ENCODE results near the gene PTCD2. TPM values are rescaled to one million over a fixed set of nuclear protein-coding genes. Genes with fewer than 3 reads are reported as not detected.
"Not testable (repeated sequence)": the region's sequence is repeated elsewhere in the genome, so short reads cannot be mapped to it uniquely, and the experiment has no call there.

PTCD2 gene
- total and polyA plus RNA-seq, 7 experiments from 2014 or later: 3.7 to 12.6 (median 6.0) TPM

DNA sequence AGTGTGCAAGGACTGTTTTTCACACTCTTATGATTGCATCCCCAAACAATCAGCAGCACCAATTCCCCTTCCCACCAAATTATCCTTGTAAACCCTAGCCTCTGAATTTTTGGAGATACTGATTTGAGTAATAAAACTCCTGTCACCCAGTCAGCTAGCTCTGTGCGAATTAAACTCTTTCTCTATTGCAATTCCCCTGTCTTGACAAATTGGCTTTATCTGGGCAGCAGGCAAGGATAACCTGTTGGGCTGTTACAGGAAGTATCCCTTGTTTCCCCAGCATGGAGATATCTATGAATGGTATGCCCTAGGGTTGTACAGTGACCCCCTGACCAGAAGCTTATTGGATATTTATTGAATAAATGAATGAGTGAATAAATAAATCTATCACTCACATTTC lies 80.8 kb downstream of the PTCD2 start:
- ChIA-PET CTCF (no interaction called here), POLR2A (no interaction called here)
- Mint-ChIP-seq H3K4me1 (peaks cover 0 to 5% (median 0%) of the 10 kb centered on the region in 7 donors), H3K27me3 (peaks cover 12 to 24% (median 21%) of the 10 kb centered on the region in 5 donors), H3K36me3 (peaks cover 0 to 13% (median 4%) of the 10 kb centered on the region in 5 donors), H3K27ac (no peak overlapping the region), H3K4me3 (no peak overlapping the region), H3K9me3 (peaks cover 9 to 64% (median 20%) of the 10 kb centered on the region in 11 donors)
- DNase-seq: no peak
- H3K36me3 ChIP-seq (ENCODE audit: control insufficient read depth in 2 of 3, insufficient read depth in 3 of 3, low read length in 3 of 3): no peaks in the 10 kb centered on the region
- intact Hi-C loops (cut with micrococcal nuclease): no loop called here
- ATAC-seq: no peak
- no peak overlapping the region for H3K4me3 ChIP-seq (ENCODE audit: low read length)
- H3K9me3 ChIP-seq (ENCODE audit: control insufficient read depth in 2 of 3, low read length in 3 of 3): peaks cover 0 to 9% (median 0%) of the 10 kb centered on the region in 3 experiments
- H3K27ac ChIP-seq (ENCODE audit: low read depth, low read length): no peak overlapping the region
- H3K27me3 ChIP-seq (ENCODE audit: control insufficient read depth in 2 of 2, insufficient read depth in 2 of 2, low read length in 2 of 2): no peaks in the 10 kb centered on the region
- no peaks in the 10 kb centered on the region for H3K4me1 ChIP-seq (ENCODE audit: control insufficient read depth in 2 of 2, insufficient read depth in 2 of 2, low read length in 2 of 2)

GRCh38 chr5:72402381-72402890 lies 82.3 kb downstream of the PTCD2 start:
- CTCF ChIA-PET: no interaction called here
- POLR2A ChIA-PET: no interaction called here
- intact Hi-C loops (cut with micrococcal nuclease): no loop called here

GRCh38 chr5:72402959-72403628 lies 82.9 kb downstream of the PTCD2 start:
- H3K4me3 ChIP-seq (ENCODE audit: low read length): no peak overlapping the region
- H3K4me1 ChIP-seq (ENCODE audit: control insufficient read depth in 2 of 2, insufficient read depth in 2 of 2, low read length in 2 of 2): no peaks in the 10 kb centered on the region
- Mint-ChIP-seq H3K4me1 (peaks cover 0 to 5% (median 0%) of the 10 kb centered on the region in 7 donors), H3K9me3 (peaks cover 9 to 65% (median 20%) of the 10 kb centered on the region in 11 donors), H3K4me3 (no peak overlapping the region), H3K27me3 (peaks cover 4 to 26% (median 13%) of the 10 kb centered on the region in 5 donors), H3K27ac (no peak overlapping the region), H3K36me3 (peaks cover 0 to 13% (median 4%) of the 10 kb centered on the region in 5 donors)
- CTCF ChIA-PET: no interaction called here
- ATAC-seq: no peak
- POLR2A ChIA-PET: no interaction called here
- H3K27ac ChIP-seq (ENCODE audit: low read depth, low read length): no peak overlapping the region
- H3K27me3 ChIP-seq (ENCODE audit: control insufficient read depth in 2 of 2, insufficient read depth in 2 of 2, low read length in 2 of 2): no peaks in the 10 kb centered on the region
- H3K36me3 ChIP-seq (ENCODE audit: control insufficient read depth in 2 of 3, insufficient read depth in 3 of 3, low read length in 3 of 3): no peaks in the 10 kb centered on the region
- peaks cover 0 to 9% (median 0%) of the 10 kb centered on the region in 3 experiments for H3K9me3 ChIP-seq (ENCODE audit: control insufficient read depth in 2 of 3, low read length in 3 of 3)
- no peak for DNase-seq
- intact Hi-C loops (cut with micrococcal nuclease): no loop called here

More at GRCh38 chr5:72402381-72402890, 82.3 kb downstream of the PTCD2 start:
- H3K27ac Mint-ChIP-seq: no peak overlapping the region
- peaks cover 0 to 13% (median 4%) of the 10 kb centered on the region in 5 donors for H3K36me3 Mint-ChIP-seq
- no peaks in the 10 kb centered on the region for H3K36me3 ChIP-seq (ENCODE audit: control insufficient read depth in 2 of 3, insufficient read depth in 3 of 3, low read length in 3 of 3)
- no peaks in the 10 kb centered on the region for H3K4me1 ChIP-seq (ENCODE audit: control insufficient read depth in 2 of 2, insufficient read depth in 2 of 2, low read length in 2 of 2)
- peaks cover 0 to 5% (median 0%) of the 10 kb centered on the region in 7 donors for H3K4me1 Mint-ChIP-seq
- no peak overlapping the region for H3K4me3 Mint-ChIP-seq
- no peak for ATAC-seq
- no peak overlapping the region for H3K27ac ChIP-seq (ENCODE audit: low read depth, low read length)
- peaks cover 0 to 9% (median 0%) of the 10 kb centered on the region in 3 experiments for H3K9me3 ChIP-seq (ENCODE audit: control insufficient read depth in 2 of 3, low read length in 3 of 3)
- H3K9me3 Mint-ChIP-seq: peaks cover 9 to 65% (median 20%) of the 10 kb centered on the region in 11 donors
- H3K27me3 Mint-ChIP-seq: peaks cover 8 to 21% (median 18%) of the 10 kb centered on the region in 5 donors
- no peak overlapping the region for H3K4me3 ChIP-seq (ENCODE audit: low read length)
- no peak for DNase-seq
- H3K27me3 ChIP-seq (ENCODE audit: control insufficient read depth in 2 of 2, insufficient read depth in 2 of 2, low read length in 2 of 2): no peaks in the 10 kb centered on the region

DNA sequence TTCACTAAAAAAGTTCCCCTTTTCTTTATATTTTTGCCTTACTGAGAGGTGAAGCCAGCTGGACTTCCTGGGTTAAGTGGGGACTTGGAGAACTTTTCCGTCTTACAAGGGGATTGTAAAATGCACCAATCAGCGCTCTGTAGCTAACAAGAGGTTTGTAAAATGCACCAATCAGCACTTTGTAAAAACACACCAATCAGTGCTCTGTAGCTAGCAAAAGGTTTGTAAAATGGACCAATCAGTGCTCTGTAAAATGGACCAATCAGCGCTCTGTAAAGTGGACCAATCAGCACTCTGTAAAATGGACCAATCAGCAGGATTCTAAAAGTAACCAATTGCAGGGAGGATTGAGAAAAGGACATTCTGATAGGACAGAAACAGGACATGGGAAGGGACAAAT lies 84.6 kb downstream of the PTCD2 start:
- H3K4me3 Mint-ChIP-seq; intact Hi-C loops (cut with micrococcal nuclease); H3K27ac Mint-ChIP-seq; H3K27ac ChIP-seq (ENCODE audit: low read depth, low read length); H3K4me3 ChIP-seq (ENCODE audit: low read length); DNase-seq; ATAC-seq; H3K9me3 ChIP-seq (ENCODE audit: control insufficient read depth in 2 of 3, low read length in 3 of 3); H3K36me3 ChIP-seq (ENCODE audit: control insufficient read depth in 2 of 3, insufficient read depth in 3 of 3, low read length in 3 of 3); POLR2A ChIA-PET; H3K27me3 ChIP-seq (ENCODE audit: control insufficient read depth in 2 of 2, insufficient read depth in 2 of 2, low read length in 2 of 2); CTCF ChIA-PET; H3K4me1 ChIP-seq (ENCODE audit: control insufficient read depth in 2 of 2, insufficient read depth in 2 of 2, low read length in 2 of 2); H3K4me1 Mint-ChIP-seq: not testable (repeated sequence)
- Mint-ChIP-seq H3K27me3 (peaks cover 2 to 17% (median 8%) of the 10 kb centered on the region in 5 donors), H3K9me3 (peaks cover 9 to 54% (median 17%) of the 10 kb centered on the region in 11 donors), H3K36me3 (peaks cover 0 to 13% (median 4%) of the 10 kb centered on the region in 5 donors)

GRCh38 chr5:72407078-72407477 lies 86.9 kb downstream of the PTCD2 start:
- H3K36me3 Mint-ChIP-seq: peaks cover 0 to 4% (median 0%) of the 10 kb centered on the region in 5 donors
- ChIA-PET POLR2A (no interaction called here), CTCF (no interaction called here)

GRCh38 chr5:72407541-72407940 lies 87.4 kb downstream of the PTCD2 start:
- H3K4me3 ChIP-seq (ENCODE audit: low read length): no peak overlapping the region
- H3K4me1 ChIP-seq (ENCODE audit: control insufficient read depth in 2 of 2, insufficient read depth in 2 of 2, low read length in 2 of 2): no peaks in the 10 kb centered on the region
- no peaks in the 10 kb centered on the region for H3K4me1 Mint-ChIP-seq
- ChIA-PET POLR2A (no interaction called here), CTCF (no interaction called here)
- peaks cover 0 to 3% (median 0%) of the 10 kb centered on the region in 5 donors for H3K36me3 Mint-ChIP-seq
- no peaks in the 10 kb centered on the region for H3K27me3 ChIP-seq (ENCODE audit: control insufficient read depth in 2 of 2, insufficient read depth in 2 of 2, low read length in 2 of 2)
- no peaks in the 10 kb centered on the region for H3K36me3 ChIP-seq (ENCODE audit: control insufficient read depth in 2 of 3, insufficient read depth in 3 of 3, low read length in 3 of 3)
- H3K9me3 Mint-ChIP-seq: peaks cover 0 to 29% (median 4%) of the 10 kb centered on the region in 11 donors
- DNase-seq (no peak), ATAC-seq (no peak)
- intact Hi-C loops (cut with micrococcal nuclease): no loop called here
- no peak overlapping the region for H3K27ac Mint-ChIP-seq
- H3K4me3 Mint-ChIP-seq: no peak overlapping the region
- peaks cover 2 to 20% (median 9%) of the 10 kb centered on the region in 5 donors for H3K27me3 Mint-ChIP-seq
- H3K9me3 ChIP-seq (ENCODE audit: control insufficient read depth in 2 of 3, low read length in 3 of 3): no peaks in the 10 kb centered on the region
- no peak overlapping the region for H3K27ac ChIP-seq (ENCODE audit: low read depth, low read length)

More at GRCh38 chr5:72407078-72407477, 86.9 kb downstream of the PTCD2 start:
- Mint-ChIP-seq H3K4me3 (no peak overlapping the region), H3K27ac (no peak overlapping the region), H3K27me3 (peaks cover 2 to 20% (median 11%) of the 10 kb centered on the region in 5 donors), H3K9me3 (peaks cover 0 to 33% (median 6%) of the 10 kb centered on the region in 11 donors), H3K4me1 (no peaks in the 10 kb centered on the region)
- intact Hi-C loops (cut with micrococcal nuclease): no loop called here
- DNase-seq (no peak), ATAC-seq (no peak)
- Histone ChIP-seq H3K27me3 (ENCODE audit: control insufficient read depth in 2 of 2, insufficient read depth in 2 of 2, low read length in 2 of 2) (no peaks in the 10 kb centered on the region), H3K4me1 (ENCODE audit: control insufficient read depth in 2 of 2, insufficient read depth in 2 of 2, low read length in 2 of 2) (no peaks in the 10 kb centered on the region), H3K9me3 (ENCODE audit: control insufficient read depth in 2 of 3, low read length in 3 of 3) (no peaks in the 10 kb centered on the region), H3K36me3 (ENCODE audit: control insufficient read depth in 2 of 3, insufficient read depth in 3 of 3, low read length in 3 of 3) (no peaks in the 10 kb centered on the region), H3K4me3 (ENCODE audit: low read length) (no peak overlapping the region), H3K27ac (ENCODE audit: low read depth, low read length) (no peak overlapping the region)

- peaks cover 2 to 20% (median 9%) of the 10 kb centered on the region in 5 donors for H3K27me3 Mint-ChIP-seq
- no peaks in the 10 kb centered on the region for H3K9me3 ChIP-seq (ENCODE audit: control insufficient read depth in 2 of 3, low read length in 3 of 3)
Measured at GRCh38 chr5:72408127-72408526, 88.0 kb downstream of the PTCD2 start.

More at GRCh38 chr5:72408127-72408526, 88.0 kb downstream of the PTCD2 start:
- ATAC-seq (no peak), DNase-seq (no peak)
- no peak overlapping the region for H3K4me3 Mint-ChIP-seq
- Histone ChIP-seq H3K4me3 (ENCODE audit: low read length) (no peak overlapping the region), H3K27me3 (ENCODE audit: control insufficient read depth in 2 of 2, insufficient read depth in 2 of 2, low read length in 2 of 2) (no peaks in the 10 kb centered on the region), H3K4me1 (ENCODE audit: control insufficient read depth in 2 of 2, insufficient read depth in 2 of 2, low read length in 2 of 2) (no peaks in the 10 kb centered on the region), H3K27ac (ENCODE audit: low read depth, low read length) (no peak overlapping the region), H3K36me3 (ENCODE audit: control insufficient read depth in 2 of 3, insufficient read depth in 3 of 3, low read length in 3 of 3) (no peaks in the 10 kb centered on the region)
- no peak overlapping the region for H3K27ac Mint-ChIP-seq
- intact Hi-C loops (cut with micrococcal nuclease): no loop called here
- H3K4me1 Mint-ChIP-seq: no peaks in the 10 kb centered on the region
- H3K36me3 Mint-ChIP-seq: peaks cover 0 to 3% (median 0%) of the 10 kb centered on the region in 5 donors
- ChIA-PET CTCF (no interaction called here), POLR2A (no interaction called here)
- peaks cover 0 to 27% (median 4%) of the 10 kb centered on the region in 11 donors for H3K9me3 Mint-ChIP-seq
